SK-N-SH (cell line): Measurements from ENCODE around the gene NFIA. TPM values are rescaled to one million over a fixed set of nuclear protein-coding genes. Genes with fewer than 3 reads are reported as not detected.
A peak's percentile ranks its signal among the peaks of the same experiment; 100 is the strongest.

Source experiments
- CTCF ChIA-PET: fragments of 300-600, 350-600 bp; formaldehyde crosslinking; extraction: SDS; loops from one replicate; lab custom pipeline; 2021; lab: Yijun Ruan, JAX
- POLR2A ChIA-PET: fragments of 350-600 bp; sonication (Branson Sonifier 250); formaldehyde crosslinking; extraction: SDS; loops from one replicate; lab custom pipeline; 2020; ENCODE audit warnings: antibody characterized with exemption, inconsistent platforms; lab: Yijun Ruan, JAX
- DNase-seq: peaks from one replicate; pipeline ENCODE4 v3.0.0; 2012
- H2AFZ ChIP-seq: fragments of 200-600 bp; sonication (generic); 2 replicates; pipeline ENCODE4 v1.8.1; 2016; ENCODE audit warnings: antibody characterized with exemption, mild to moderate bottlenecking, low read depth
- H3F3A ChIP-seq: fragments of 200-600 bp; sonication (generic); replicated peaks from 2 replicates; pipeline ENCODE3; 2016; ENCODE audit warnings: antibody characterized with exemption, mild to moderate bottlenecking; ENCODE audit not compliant: insufficient read depth
- H3K27ac ChIP-seq, 2 experiments: fragments of 200-500 bp in 1 of 2; fragments of 200-600 bp in 1 of 2; sonication (Bioruptor generic) in 1 of 2; sonication (generic), shearing (Covaris generic) in 1 of 2; 2 replicates each; pipeline versions ENCODE4 v1.5.1 to v1.6.1; 2014 to 2016; ENCODE audit warnings: low read depth in 2 of 2, inconsistent platforms in 1 of 2, low read length in 1 of 2, mild to moderate bottlenecking in 1 of 2, mixed read lengths in 1 of 2
- H3K27me3 ChIP-seq: fragments of 200-600 bp; sonication (generic), shearing (Covaris generic); 2 replicates; pipeline ENCODE4 v1.6.1; 2016; ENCODE audit warnings: mixed run types; ENCODE audit not compliant: insufficient read depth
- H3K36me3 ChIP-seq, 2 experiments: fragments of 200-500 bp in 1 of 2; fragments of 200-600 bp in 1 of 2; sonication (Bioruptor generic) in 1 of 2; sonication (generic) in 1 of 2; replicated peaks in 1 of 2; 2 replicates each; pipeline versions ENCODE3 to v1.5.1; 2014 to 2016; ENCODE audit warnings: low read length in 1 of 2, mild to moderate bottlenecking in 1 of 2; ENCODE audit not compliant: insufficient read depth in 2 of 2, control insufficient read depth in 1 of 2
- H3K4me1 ChIP-seq, 2 experiments: fragments of 200-500 bp in 1 of 2; fragments of 200-600 bp in 1 of 2; sonication (Bioruptor generic) in 1 of 2; sonication (generic), shearing (Covaris generic) in 1 of 2; 2 replicates each; pipeline versions ENCODE4 v1.5.1 to v1.6.1; 2014 to 2016; ENCODE audit warnings: low read depth in 1 of 2, low read length in 1 of 2, mixed run types in 1 of 2; ENCODE audit not compliant: insufficient read depth in 2 of 2, control insufficient read depth in 1 of 2
- H3K4me2 ChIP-seq: fragments of 200-600 bp; sonication (generic), shearing (Covaris generic); 2 replicates; pipeline ENCODE4 v1.6.1; 2017; ENCODE audit warnings: mixed run types
- H3K4me3 ChIP-seq, 2 experiments: fragments of 200-500 bp in 1 of 2; fragments of 200-600 bp in 1 of 2; sonication (Bioruptor generic) in 1 of 2; sonication (generic), shearing (Covaris generic) in 1 of 2; 2 replicates each; pipeline versions ENCODE4 v1.5.1 to v1.8.1; 2014 to 2016; ENCODE audit warnings: low read depth in 2 of 2, inconsistent platforms in 1 of 2, low read length in 1 of 2, mild to moderate bottlenecking in 1 of 2, mixed read lengths in 1 of 2, moderate library complexity in 1 of 2
- H3K79me2 ChIP-seq: fragments of 200-600 bp; sonication (generic); 2 replicates; pipeline ENCODE4 v1.8.1; 2017; ENCODE audit warnings: mild to moderate bottlenecking; ENCODE audit not compliant: insufficient read depth
- H3K9ac ChIP-seq: fragments of 200-600 bp; sonication (generic); 2 replicates; pipeline ENCODE4 v1.6.1; 2017; ENCODE audit warnings: mixed run types
- H3K9me2 ChIP-seq: fragments of 200-600 bp; sonication (generic); 2 replicates; pipeline ENCODE4 v1.6.1; 2017; ENCODE audit warnings: mixed run types
- H3K9me3 ChIP-seq: fragments of 200-600 bp; sonication (generic); 2 replicates; pipeline ENCODE4 v1.6.1; 2017; ENCODE audit warnings: mixed run types, mild to moderate bottlenecking, moderate library complexity
- H4K20me1 ChIP-seq: fragments of 200-600 bp; sonication (generic); 2 replicates; pipeline ENCODE4 v1.6.1; 2017; ENCODE audit warnings: mild to moderate bottlenecking, mixed run types; ENCODE audit not compliant: insufficient read depth
- EP300 ChIP-seq, 2 experiments: IDR thresholded peaks; 2 replicates each; pipeline versions ENCODE4 v1.4.0 to v1.6.1; 2012; ENCODE audit warnings: borderline replicate concordance in 1 of 2, low read depth in 1 of 2, low read length in 1 of 2
- FOXM1 ChIP-seq: IDR thresholded peaks from 2 replicates; pipeline ENCODE4 v1.4.0; 2012; ENCODE audit warnings: low read depth, mild to moderate bottlenecking
- MAX ChIP-seq: IDR thresholded peaks from 2 replicates; pipeline ENCODE4 v1.4.0; 2012; ENCODE audit warnings: low read depth
- NFIC ChIP-seq: IDR thresholded peaks from 2 replicates; pipeline ENCODE4 v1.4.0; 2012; ENCODE audit warnings: borderline replicate concordance
- RAD21 ChIP-seq: IDR thresholded peaks from 2 replicates; pipeline ENCODE4 v1.6.1; 2012; ENCODE audit warnings: mild to moderate bottlenecking, low read length
- SIN3A ChIP-seq: IDR thresholded peaks from 2 replicates; pipeline ENCODE4 v1.6.1; 2012; ENCODE audit warnings: low read depth, mild to moderate bottlenecking, low read length, moderate library complexity, borderline replicate concordance
- TCF12 ChIP-seq: IDR thresholded peaks from 2 replicates; pipeline ENCODE4 v1.4.0; 2012
- WGBS: methylation state at CpG from one replicate; pipeline ENCODE4 v1.1.6; 2017; ENCODE audit warnings: low lambda C conversion rate; 5-methylcytosine and 5-hydroxymethylcytosine counted together
- polyA plus RNA-seq, 3 experiments: library from polyadenylated mRNA; depleted of rRNA; stranded (reverse); fragments of >200 nt; gene quantifications; 2 replicates each; pipeline ENCODE4 v1.2.3, GENCODE V29; 2012
- TF ChIP-seq, protein P1 (sequence below): IDR thresholded peaks from 2 replicates; pipeline ENCODE4 v1.4.0; 2012; ENCODE audit warnings: low read depth, borderline replicate concordance

The NFIA gene
- polyA plus RNA-seq, 1 of the 3 experiments (the other 2 are of a cell fraction) = 3.3 TPM

- POLR2A ChIA-PET = no interaction called here
- CTCF ChIA-PET = interaction anchor here (1.7 kb wide), 1 partner anchor 167 kb away, joined by 3 read pairs; no protein-coding TSS in a partner anchor
- DNase-seq = no peak
These were observed 89.0 kb downstream of the NFIA start for GRCh38 chr1:61171346-61171745.

GRCh38 chr1:61171974-61172373, 89.6 kb downstream of the NFIA start:
- no peaks in the 10 kb centered on the region; the same call in 1 of the 2 replicates for H3K79me2 ChIP-seq
- no peaks in the 10 kb centered on the region for H3F3A ChIP-seq
- ChIA-PET POLR2A (no interaction called here), CTCF (interaction anchor here (0.9 to 1.7 kb wide), 2 partner anchors 14 to 166 kb away, joined by 3 read pairs; no protein-coding TSS in a partner anchor)
- H3K4me3 ChIP-seq = no peak overlapping the region
- no peak for DNase-seq
- no peaks in the 10 kb centered on the region for H3K9me2 ChIP-seq
- no peak overlapping the region for H3K27ac ChIP-seq
- 76% methylated on average over 4 of the region's 4 CpGs for WGBS
- no peaks in the 10 kb centered on the region for H3K36me3 ChIP-seq
- no peaks in the 10 kb centered on the region for H4K20me1 ChIP-seq
- TF ChIP-seq, protein P1, sequence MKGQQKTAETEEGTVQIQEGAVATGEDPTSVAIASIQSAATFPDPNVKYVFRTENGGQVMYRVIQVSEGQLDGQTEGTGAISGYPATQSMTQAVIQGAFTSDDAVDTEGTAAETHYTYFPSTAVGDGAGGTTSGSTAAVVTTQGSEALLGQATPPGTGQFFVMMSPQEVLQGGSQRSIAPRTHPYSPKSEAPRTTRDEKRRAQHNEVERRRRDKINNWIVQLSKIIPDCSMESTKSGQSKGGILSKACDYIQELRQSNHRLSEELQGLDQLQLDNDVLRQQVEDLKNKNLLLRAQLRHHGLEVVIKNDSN = peak; percentile 32; the same call in 1 of the 2 replicates
- TF ChIP-seq SIN3A = no peak
- no peak overlapping the region for H2AFZ ChIP-seq
- H3K9me3 ChIP-seq = no peaks in the 10 kb centered on the region
- no peak overlapping the region for H3K9ac ChIP-seq
- peaks cover 27 to 29% of the 10 kb centered on the region in 2 experiments; a peak in 3 of 4 replicates for H3K4me1 ChIP-seq
- no peaks in the 10 kb centered on the region for H3K27me3 ChIP-seq
- no peak overlapping the region for H3K4me2 ChIP-seq

More at GRCh38 chr1:61171346-61171745, 89.0 kb downstream of the NFIA start:
- no peaks in the 10 kb centered on the region for H3K9me3 ChIP-seq
- no peaks in the 10 kb centered on the region for H3K9me2 ChIP-seq
- TF ChIP-seq NFIC = no peak
- TF ChIP-seq TCF12 = no peak
- H2AFZ ChIP-seq = no peak overlapping the region; the same call in 1 of the 2 replicates
- H3K4me1 ChIP-seq = peaks cover 27 to 29% of the 10 kb centered on the region in 2 experiments; a peak in 3 of 4 replicates
- no peaks in the 10 kb centered on the region; the same call in 1 of the 2 replicates for H3K79me2 ChIP-seq
- no peaks in the 10 kb centered on the region for H3F3A ChIP-seq
- no peak overlapping the region for H3K9ac ChIP-seq
- H4K20me1 ChIP-seq = no peaks in the 10 kb centered on the region
- H3K4me3 ChIP-seq = no peak overlapping the region
- 93% methylated on average over 2 of the region's 2 CpGs for WGBS
- no peaks in the 10 kb centered on the region for H3K36me3 ChIP-seq
- H3K4me2 ChIP-seq = 0 out of 2 replicates have a peak overlapping the region, but pooled peaks have one; percentile 49
- no peaks in the 10 kb centered on the region for H3K27me3 ChIP-seq
- H3K27ac ChIP-seq = no peak overlapping the region

- no peak for DNase-seq
- Histone ChIP-seq H3K9me2 (no peaks in the 10 kb centered on the region), H3K79me2 (no peaks in the 10 kb centered on the region; the same call in 1 of the 2 replicates), H3K4me1 (peaks cover 20 to 31% of the 10 kb centered on the region in 2 experiments; a peak in 3 of 4 replicates), H3K4me2 (no peak overlapping the region), H3K9me3 (no peaks in the 10 kb centered on the region), H4K20me1 (no peaks in the 10 kb centered on the region), H3K36me3 (no peaks in the 10 kb centered on the region), H3K27me3 (no peaks in the 10 kb centered on the region), H3K9ac (no peak overlapping the region), H3F3A (no peaks in the 10 kb centered on the region), H3K4me3 (no peak overlapping the region), H3K27ac (no peak overlapping the region), H2AFZ (no peak overlapping the region)
- WGBS = 98% methylated on average over 6 of the region's 6 CpGs
- ChIA-PET CTCF (interaction anchor here (0.7 to 1.7 kb wide), 2 partner anchors 165 to 1031 kb away, joined by 3 read pairs; no protein-coding TSS in a partner anchor), POLR2A (no interaction called here)
- TF ChIP-seq FOXM1 = no peak
- TF ChIP-seq RAD21 = no peak
- no peak for TF ChIP-seq MAX
- TF ChIP-seq EP300 (IDR thresholded peaks at IDR 0.05; ENCODE audit: borderline replicate concordance in 1 of 2, low read depth in 1 of 2, low read length in 1 of 2) = no peak
These were observed 90.8 kb downstream of the NFIA start for GRCh38 chr1:61173118-61173517.
